Esophagus squamous epithelium (tissue), 4 donors: ENCODE data around the gene NMRAL1.

Experiments
- CTCF ChIP-seq, 6 experiments: fragments of 450-650 bp in 4 of 6; fragments of 200-600 bp in 2 of 6; sonication (generic) in 2 of 6; IDR thresholded peaks; one replicate each; pipeline ENCODE4 v1.5.1; 2016 to 2019; ENCODE audit warnings: antibody characterized with exemption in 6 of 6, mild to moderate bottlenecking in 4 of 6, moderate library complexity in 4 of 6
- POLR2A ChIP-seq, 4 donors: fragments of 450-650 bp; IDR thresholded peaks; one replicate each; pipeline ENCODE4 v1.6.1; 2017; ENCODE audit warnings: antibody characterized with exemption in 4 of 4, mild to moderate bottlenecking in 4 of 4, moderate library complexity in 3 of 4

DNA sequence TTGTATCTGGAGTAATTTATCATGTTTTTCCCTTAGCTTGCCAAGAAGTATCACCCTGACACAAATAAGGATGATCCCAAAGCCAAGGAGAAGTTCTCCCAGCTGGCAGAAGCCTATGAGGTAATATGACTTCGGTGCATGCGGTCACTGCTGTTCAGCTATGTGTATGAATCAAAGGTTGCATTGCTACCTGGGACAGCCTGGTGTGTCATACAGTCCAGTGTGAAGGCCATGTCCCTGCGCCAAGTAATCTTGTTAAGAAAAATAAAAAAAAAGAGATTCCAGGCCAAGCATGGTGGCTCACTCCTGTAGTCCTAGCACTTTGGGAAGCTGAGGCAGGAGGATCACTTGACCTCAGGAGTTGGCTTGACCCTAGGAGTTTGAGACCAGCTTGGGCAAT lies 37.1 kb downstream of the NMRAL1 start:
- TF ChIP-seq CTCF (IDR thresholded peaks at IDR 0.05) (no peak), POLR2A (IDR thresholded peaks at IDR 0.05) (no peak)
